ENCODE results near the gene OSTN.

The OSTN gene

DNA sequence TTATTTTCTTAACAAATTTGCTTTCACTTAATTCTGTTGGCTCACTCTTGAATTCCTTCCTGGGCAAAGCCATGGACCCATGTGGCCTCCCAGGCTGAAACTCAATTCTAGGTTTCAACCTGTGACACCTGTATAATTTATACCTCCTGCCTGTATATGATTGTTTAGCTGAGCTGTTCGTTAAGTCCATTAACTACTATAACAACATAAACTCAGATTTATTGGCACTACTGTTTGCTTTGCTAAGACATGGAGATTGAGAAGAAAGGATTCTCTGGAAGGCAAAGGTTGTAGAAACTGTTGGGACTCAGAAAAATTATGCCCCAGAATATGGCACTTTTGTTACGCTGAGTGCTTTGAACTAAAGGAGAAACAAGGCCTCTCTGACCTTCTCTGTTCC, 103.4 kb downstream of the OSTN start (continued):
- TF ChIP-seq, protein P1, sequence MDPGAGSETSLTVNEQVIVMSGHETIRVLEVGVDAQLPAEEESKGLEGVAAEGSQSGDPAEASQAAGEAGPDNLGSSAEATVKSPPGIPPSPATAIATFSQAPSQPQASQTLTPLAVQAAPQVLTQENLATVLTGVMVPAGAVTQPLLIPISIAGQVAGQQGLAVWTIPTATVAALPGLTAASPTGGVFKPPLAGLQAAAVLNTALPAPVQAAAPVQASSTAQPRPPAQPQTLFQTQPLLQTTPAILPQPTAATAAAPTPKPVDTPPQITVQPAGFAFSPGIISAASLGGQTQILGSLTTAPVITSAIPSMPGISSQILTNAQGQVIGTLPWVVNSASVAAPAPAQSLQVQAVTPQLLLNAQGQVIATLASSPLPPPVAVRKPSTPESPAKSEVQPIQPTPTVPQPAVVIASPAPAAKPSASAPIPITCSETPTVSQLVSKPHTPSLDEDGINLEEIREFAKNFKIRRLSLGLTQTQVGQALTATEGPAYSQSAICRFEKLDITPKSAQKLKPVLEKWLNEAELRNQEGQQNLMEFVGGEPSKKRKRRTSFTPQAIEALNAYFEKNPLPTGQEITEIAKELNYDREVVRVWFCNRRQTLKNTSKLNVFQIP (CRISPR knock-in tag; IDR thresholded peaks at IDR 0.05; ENCODE audit: borderline replicate concordance, low read depth), result no peak

DNA sequence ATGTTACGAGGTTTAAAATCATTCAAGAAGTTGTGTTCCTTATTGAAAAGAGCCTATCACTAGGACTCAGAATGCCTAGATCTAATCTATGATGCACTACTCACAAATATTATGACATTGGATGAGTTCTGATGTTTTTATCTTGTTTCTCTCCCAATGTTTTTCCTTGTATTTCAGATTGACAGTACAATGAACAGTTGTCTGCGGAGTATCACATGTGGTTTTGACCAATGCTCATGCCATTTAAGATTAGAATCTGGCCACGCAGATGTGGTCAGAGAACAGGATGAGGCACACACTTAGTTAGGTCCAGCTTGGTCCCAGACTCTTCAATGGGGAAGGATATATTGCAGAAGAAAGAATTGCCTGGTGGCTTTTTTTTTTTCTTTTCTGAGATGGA, 104.6 kb downstream of the OSTN start:
- TF ChIP-seq CSDC2 (CRISPR knock-in tag; IDR thresholded peaks at IDR 0.05), result no peak
- TF ChIP-seq, protein P2, sequence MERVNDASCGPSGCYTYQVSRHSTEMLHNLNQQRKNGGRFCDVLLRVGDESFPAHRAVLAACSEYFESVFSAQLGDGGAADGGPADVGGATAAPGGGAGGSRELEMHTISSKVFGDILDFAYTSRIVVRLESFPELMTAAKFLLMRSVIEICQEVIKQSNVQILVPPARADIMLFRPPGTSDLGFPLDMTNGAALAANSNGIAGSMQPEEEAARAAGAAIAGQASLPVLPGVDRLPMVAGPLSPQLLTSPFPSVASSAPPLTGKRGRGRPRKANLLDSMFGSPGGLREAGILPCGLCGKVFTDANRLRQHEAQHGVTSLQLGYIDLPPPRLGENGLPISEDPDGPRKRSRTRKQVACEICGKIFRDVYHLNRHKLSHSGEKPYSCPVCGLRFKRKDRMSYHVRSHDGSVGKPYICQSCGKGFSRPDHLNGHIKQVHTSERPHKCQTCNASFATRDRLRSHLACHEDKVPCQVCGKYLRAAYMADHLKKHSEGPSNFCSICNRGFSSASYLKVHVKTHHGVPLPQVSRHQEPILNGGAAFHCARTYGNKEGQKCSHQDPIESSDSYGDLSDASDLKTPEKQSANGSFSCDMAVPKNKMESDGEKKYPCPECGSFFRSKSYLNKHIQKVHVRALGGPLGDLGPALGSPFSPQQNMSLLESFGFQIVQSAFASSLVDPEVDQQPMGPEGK (CRISPR knock-in tag; IDR thresholded peaks at IDR 0.05; ENCODE audit: borderline replicate concordance), result no peak
- no peak for TF ChIP-seq ZFP30 (CRISPR knock-in tag; IDR thresholded peaks at IDR 0.05)
- TF ChIP-seq PPARA (CRISPR knock-in tag; IDR thresholded peaks at IDR 0.05; ENCODE audit: borderline replicate concordance), result no peak
- TF ChIP-seq BACH2 (CRISPR knock-in tag; IDR thresholded peaks at IDR 0.05; ENCODE audit: borderline replicate concordance), result no peak
- TF ChIP-seq GLIS3 (CRISPR knock-in tag; IDR thresholded peaks at IDR 0.05), result no peak
- TF ChIP-seq ARNTL (CRISPR knock-in tag; IDR thresholded peaks at IDR 0.05; ENCODE audit: borderline replicate concordance, low read depth), result no peak
- no peak for TF ChIP-seq RARB (CRISPR knock-in tag; IDR thresholded peaks at IDR 0.05)
- no peak for TF ChIP-seq ZFP3 (CRISPR knock-in tag; IDR thresholded peaks at IDR 0.05)
- TF ChIP-seq SNAI2 (CRISPR knock-in tag; IDR thresholded peaks at IDR 0.05), result no peak
- TF ChIP-seq ZNF70 (CRISPR knock-in tag; IDR thresholded peaks at IDR 0.05), result no peak
- no peak for TF ChIP-seq OSR1 (CRISPR knock-in tag; IDR thresholded peaks at IDR 0.05)
- TF ChIP-seq, protein P3, sequence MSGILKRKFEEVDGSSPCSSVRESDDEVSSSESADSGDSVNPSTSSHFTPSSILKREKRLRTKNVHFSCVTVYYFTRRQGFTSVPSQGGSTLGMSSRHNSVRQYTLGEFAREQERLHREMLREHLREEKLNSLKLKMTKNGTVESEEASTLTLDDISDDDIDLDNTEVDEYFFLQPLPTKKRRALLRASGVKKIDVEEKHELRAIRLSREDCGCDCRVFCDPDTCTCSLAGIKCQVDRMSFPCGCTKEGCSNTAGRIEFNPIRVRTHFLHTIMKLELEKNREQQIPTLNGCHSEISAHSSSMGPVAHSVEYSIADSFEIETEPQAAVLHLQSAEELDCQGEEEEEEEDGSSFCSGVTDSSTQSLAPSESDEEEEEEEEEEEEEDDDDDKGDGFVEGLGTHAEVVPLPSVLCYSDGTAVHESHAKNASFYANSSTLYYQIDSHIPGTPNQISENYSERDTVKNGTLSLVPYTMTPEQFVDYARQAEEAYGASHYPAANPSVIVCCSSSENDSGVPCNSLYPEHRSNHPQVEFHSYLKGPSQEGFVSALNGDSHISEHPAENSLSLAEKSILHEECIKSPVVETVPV (CRISPR knock-in tag; IDR thresholded peaks at IDR 0.05), result no peak
- TF ChIP-seq TOX (CRISPR knock-in tag; IDR thresholded peaks at IDR 0.05; ENCODE audit: borderline replicate concordance), result no peak
- TF ChIP-seq, protein P1 (CRISPR knock-in tag; IDR thresholded peaks at IDR 0.05; ENCODE audit: borderline replicate concordance, low read depth), result no peak
- TF ChIP-seq ESRRG (CRISPR knock-in tag; IDR thresholded peaks at IDR 0.05), result no peak
- no peak for TF ChIP-seq ZNF565 (CRISPR knock-in tag; conservative IDR thresholded peaks at IDR 0.05; ENCODE audit: low read depth)
- TF ChIP-seq ZC3H10 (CRISPR knock-in tag; IDR thresholded peaks at IDR 0.05), result no peak
- ATAC-seq, result no peak

DNA sequence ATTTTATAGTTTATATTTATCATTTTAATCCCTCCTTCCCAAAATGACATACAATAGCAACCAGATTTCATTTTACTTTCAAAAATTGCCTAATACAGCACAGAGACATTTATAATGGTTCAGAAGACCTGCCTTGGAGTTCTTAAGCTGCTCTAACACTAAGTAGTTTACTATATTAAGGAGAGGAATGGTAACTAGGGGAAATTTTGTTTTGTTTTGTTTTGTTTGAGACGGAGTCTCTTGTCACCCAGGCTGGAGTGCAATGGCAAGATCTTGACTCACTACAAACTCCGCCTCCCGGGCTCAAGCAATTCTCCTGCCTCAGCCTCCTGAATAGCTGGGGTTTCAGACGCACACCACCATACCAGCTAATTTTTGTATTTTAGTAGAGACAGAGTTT, 107.4 kb downstream of the OSTN start:
- no peak for TF ChIP-seq BACH2 (CRISPR knock-in tag; IDR thresholded peaks at IDR 0.05; ENCODE audit: borderline replicate concordance)
- TF ChIP-seq CSDC2 (CRISPR knock-in tag; IDR thresholded peaks at IDR 0.05), result no peak
- no peak for TF ChIP-seq ZC3H10 (CRISPR knock-in tag; IDR thresholded peaks at IDR 0.05)
- no peak for TF ChIP-seq ZNF70 (CRISPR knock-in tag; IDR thresholded peaks at IDR 0.05)
- TF ChIP-seq, protein P4, sequence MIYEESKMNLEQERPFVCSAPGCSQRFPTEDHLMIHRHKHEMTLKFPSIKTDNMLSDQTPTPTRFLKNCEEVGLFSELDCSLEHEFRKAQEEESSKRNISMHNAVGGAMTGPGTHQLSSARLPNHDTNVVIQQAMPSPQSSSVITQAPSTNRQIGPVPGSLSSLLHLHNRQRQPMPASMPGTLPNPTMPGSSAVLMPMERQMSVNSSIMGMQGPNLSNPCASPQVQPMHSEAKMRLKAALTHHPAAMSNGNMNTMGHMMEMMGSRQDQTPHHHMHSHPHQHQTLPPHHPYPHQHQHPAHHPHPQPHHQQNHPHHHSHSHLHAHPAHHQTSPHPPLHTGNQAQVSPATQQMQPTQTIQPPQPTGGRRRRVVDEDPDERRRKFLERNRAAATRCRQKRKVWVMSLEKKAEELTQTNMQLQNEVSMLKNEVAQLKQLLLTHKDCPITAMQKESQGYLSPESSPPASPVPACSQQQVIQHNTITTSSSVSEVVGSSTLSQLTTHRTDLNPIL (CRISPR knock-in tag; IDR thresholded peaks at IDR 0.05; ENCODE audit: low read depth), result no peak
- no peak for TF ChIP-seq ZNF565 (CRISPR knock-in tag; conservative IDR thresholded peaks at IDR 0.05; ENCODE audit: low read depth)
- no peak for TF ChIP-seq RARB (CRISPR knock-in tag; IDR thresholded peaks at IDR 0.05)
- TF ChIP-seq SNAI2 (CRISPR knock-in tag; IDR thresholded peaks at IDR 0.05), result no peak
- ATAC-seq, result no peak

DNA sequence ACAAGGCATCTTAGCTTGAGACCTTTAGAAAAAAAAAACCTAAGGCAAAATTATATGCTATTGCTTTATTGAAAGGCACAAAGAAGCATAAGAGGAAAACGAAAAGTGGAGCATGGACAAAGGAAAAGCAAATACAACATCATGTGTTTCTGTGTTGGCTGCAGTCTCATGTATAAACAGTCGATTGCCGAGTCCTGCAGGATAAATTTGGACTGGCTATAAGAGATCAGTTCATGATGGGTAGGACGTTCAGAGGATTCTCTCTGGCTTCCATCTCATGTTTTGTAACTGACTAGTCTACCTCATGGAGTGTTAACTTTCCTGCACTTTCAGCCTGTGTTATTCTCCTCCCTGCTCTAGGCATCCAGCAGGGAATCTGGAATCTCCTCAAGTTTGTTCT, 108.3 kb downstream of the OSTN start:
- ATAC-seq, result no peak
- TF ChIP-seq ZFP30 (CRISPR knock-in tag; IDR thresholded peaks at IDR 0.05) (no peak), TOX (CRISPR knock-in tag; IDR thresholded peaks at IDR 0.05; ENCODE audit: borderline replicate concordance) (no peak), GLIS3 (CRISPR knock-in tag; IDR thresholded peaks at IDR 0.05) (no peak), ZC3H10 (CRISPR knock-in tag; IDR thresholded peaks at IDR 0.05) (no peak), TCF4 (CRISPR knock-in tag; IDR thresholded peaks at IDR 0.05; ENCODE audit: borderline replicate concordance) (no peak), ZNF8 (CRISPR knock-in tag; IDR thresholded peaks at IDR 0.05) (no peak), CSDC2 (CRISPR knock-in tag; IDR thresholded peaks at IDR 0.05) (no peak), RARB (CRISPR knock-in tag; IDR thresholded peaks at IDR 0.05) (no peak), BACH2 (CRISPR knock-in tag; IDR thresholded peaks at IDR 0.05; ENCODE audit: borderline replicate concordance) (no peak), ZFP3 (CRISPR knock-in tag; IDR thresholded peaks at IDR 0.05) (no peak), ARNTL (CRISPR knock-in tag; IDR thresholded peaks at IDR 0.05; ENCODE audit: borderline replicate concordance, low read depth) (no peak), ZNF565 (CRISPR knock-in tag; conservative IDR thresholded peaks at IDR 0.05; ENCODE audit: low read depth) (no peak), SNAI2 (CRISPR knock-in tag; IDR thresholded peaks at IDR 0.05) (no peak)
- TF ChIP-seq, protein P3 (CRISPR knock-in tag; IDR thresholded peaks at IDR 0.05), result no peak
- TF ChIP-seq, protein P2 (CRISPR knock-in tag; IDR thresholded peaks at IDR 0.05; ENCODE audit: borderline replicate concordance), result no peak
- TF ChIP-seq, protein P1 (CRISPR knock-in tag; IDR thresholded peaks at IDR 0.05; ENCODE audit: borderline replicate concordance, low read depth), result no peak

Data from SK-N-SH treated with all-trans-retinoic acid at 6 μM for 48 hours (cell line).